ENCODE measurements around the gene PIF1.
"Not testable (repeated sequence)": the region's sequence is repeated elsewhere in the genome, so short reads cannot be mapped to it uniquely, and the experiment has no call there.

- TF ChIP-seq CTCF (IDR thresholded peaks at IDR 0.05); ZFX (IDR thresholded peaks at IDR 0.05; ENCODE audit: borderline replicate concordance): not testable (repeated sequence)
Observed at GRCh38 chr15:64795921-64796320, 29.5 kb downstream of the PIF1 start.

All from 22Rv1 (cell line).